ENCODE measurements around the gene YARS1. TPM values are rescaled to one million over a fixed set of nuclear protein-coding genes. Genes with fewer than 3 reads are reported as not detected.

Gene YARS1
- polyA plus RNA-seq (2011; rRNA removed) (103 and 105 TPM in 2 replicates), polyA plus RNA-seq (2017; fragmentation: RNase III; extraction: RNeasy Plus Mini Kit Qiagen cat#74134 plus additional on column Dnase treatment) (83.2 to 103 TPM (median 92.5 TPM) in 3 replicates), polyA minus RNA-seq (2011; rRNA and poly(A)+ RNA removed) (82.0 and 94.1 TPM in 2 replicates)
- 52.7 and 55.7 TPM in 2 replicates for polyA plus RNA-seq (2012; cell fraction: cytosol; rRNA removed)
- polyA plus RNA-seq (2012; cell fraction: nucleus; rRNA removed) = 51.1 and 64.7 TPM in 2 replicates

DNA sequence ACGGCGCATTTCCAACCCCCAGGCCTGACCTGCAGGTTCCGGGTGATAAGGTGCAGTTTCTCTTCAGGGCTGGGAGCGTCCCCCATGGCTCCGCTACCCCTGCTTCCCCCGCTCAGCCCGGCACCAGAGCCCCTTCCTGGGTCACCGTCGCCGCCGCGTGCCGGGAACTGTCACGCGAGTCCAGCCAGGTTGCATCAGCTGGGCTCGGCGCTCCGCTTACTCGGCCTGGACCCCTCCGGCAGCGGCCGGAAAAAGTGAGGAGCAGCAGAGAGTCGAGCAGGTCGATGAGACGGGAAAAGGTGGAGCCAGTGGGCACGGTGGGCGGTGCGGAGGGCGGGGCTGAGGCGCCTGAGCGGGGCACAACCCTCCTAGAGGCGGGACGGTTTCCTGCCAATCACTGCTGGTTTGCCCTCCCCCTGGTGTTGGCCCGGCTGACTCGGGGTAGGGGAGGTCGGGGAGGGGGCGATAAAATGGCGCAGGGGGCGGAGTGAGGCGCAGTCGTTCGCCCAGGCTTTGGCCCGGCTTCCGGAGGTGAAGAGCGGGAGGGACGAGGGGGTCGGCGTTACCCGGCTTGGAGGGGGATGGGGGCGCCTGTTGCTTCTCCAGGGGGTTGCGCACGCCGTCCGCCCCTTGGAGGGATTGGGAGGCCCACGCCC lies at the start of gene YARS1, which contains the start of gene S100PBP:
YARS1 (minus strand) TSS at position 200 of the 656 bp plus-strand sequence; CDS start at position 86, 114 bp downstream.
S100PBP (plus strand) TSS at position 495 of the 656 bp plus-strand sequence. CDS start 8,447 bp downstream, outside the sequence.
- Histone ChIP-seq H3K9me3 (no peaks in the 10 kb centered on the region), H3K4me2 (peak within 1 kb of the TSS; percentile 90), H3K4me1 (peaks cover 29% of the 10 kb centered on the region), H3K4me3 (peak within 1 kb of the TSS; percentile 70), H3K27ac (peak within 1 kb of the TSS; percentile 99 to 100)
- no peak for FAIRE-seq
- ATAC-seq = peak; percentile 94 to 95
- DNase-seq (ENCODE audit: low read depth in 1 of 2, low spot score in 1 of 2) = peak; percentile 88 to 96
- WGBS (ENCODE audit: missing lambda C conversion rate) = 1% methylated on average over 12 of the region's 55 CpGs
- POLR2A ChIA-PET = interaction anchor here (0.6 kb wide), 1 partner anchor 39 kb away, joined by 3 read pairs; no protein-coding TSS in a partner anchor
- CTCF ChIA-PET = interaction anchor here (0.6 kb wide), 1 partner anchor 336 kb away, joined by 3 read pairs; no protein-coding TSS in a partner anchor
- TF ChIP-seq MAZ (IDR thresholded peaks at IDR 0.05; ENCODE audit: borderline replicate concordance, low read depth, low read length) (peak; percentile 40; the same call in 1 of the 2 replicates), MAFK (IDR thresholded peaks at IDR 0.05; ENCODE audit: partially characterized antibody) (no peak), RARB (CRISPR knock-in tag; IDR thresholded peaks at IDR 0.05) (no peak), HOXA7 (CRISPR knock-in tag; IDR thresholded peaks at IDR 0.05) (no peak), KDM5A (IDR thresholded peaks at IDR 0.05) (no peak), ZC3H11A (IDR thresholded peaks at IDR 0.05) (no peak), EHMT2 (IDR thresholded peaks at IDR 0.05; ENCODE audit: low read depth) (no peak), NFE2L2 (conservative IDR thresholded peaks at IDR 0.05; ENCODE audit: low read length) (no peak), TFCP2L1 (CRISPR knock-in tag; IDR thresholded peaks at IDR 0.05) (no peak), CHD4 (IDR thresholded peaks at IDR 0.05; ENCODE audit: borderline replicate concordance) (no peak), GATA3 (IDR thresholded peaks at IDR 0.05; ENCODE audit: borderline replicate concordance) (peak; percentile 55; the same call in 1 of the 2 replicates), ZNF302 (CRISPR knock-in tag; IDR thresholded peaks at IDR 0.05) (no peak), FOSB (CRISPR knock-in tag; IDR thresholded peaks at IDR 0.05) (no peak), MYC (IDR thresholded peaks at IDR 0.05; ENCODE audit: borderline replicate concordance, low read length) (peak; percentile 94), RCOR1 (IDR thresholded peaks at IDR 0.05; ENCODE audit: low read depth, low read length) (no peak), BHLHE40 (IDR thresholded peaks at IDR 0.05; ENCODE audit: low read depth, low read length) (peak; percentile 94), MAX (IDR thresholded peaks at IDR 0.05) (peak; percentile 99), EHF (CRISPR knock-in tag; IDR thresholded peaks at IDR 0.05) (no peak), PHF8 (IDR thresholded peaks at IDR 0.05; ENCODE audit: borderline replicate concordance, low read depth) (no peak), CBX8 (IDR thresholded peaks at IDR 0.05) (no peak), HDAC2 (IDR thresholded peaks at IDR 0.05) (no peak), ZFP36 (IDR thresholded peaks at IDR 0.05; ENCODE audit: borderline replicate concordance, partially characterized antibody) (no peak), POLR2A (IDR thresholded peaks at IDR 0.05; ENCODE audit: low read length) (peak; percentile 40), ZSCAN20 (CRISPR knock-in tag; IDR thresholded peaks at IDR 0.05) (no peak), RFX5 (IDR thresholded peaks at IDR 0.05) (no peak), FOSL2 (IDR thresholded peaks at IDR 0.05) (no peak), FOSL2 (CRISPR knock-in tag; IDR thresholded peaks at IDR 0.05) (peak; percentile 56), FOXS1 (CRISPR knock-in tag; IDR thresholded peaks at IDR 0.05) (no peak), REST (IDR thresholded peaks at IDR 0.05) (no peak), POLR2AphosphoS2 (conservative IDR thresholded peaks at IDR 0.05; ENCODE audit: low read length) (no peak), HEYL (CRISPR knock-in tag; IDR thresholded peaks at IDR 0.05) (no peak), ESRRA (IDR thresholded peaks at IDR 0.05; ENCODE audit: borderline replicate concordance, low read length) (no peak), CEBPB (IDR thresholded peaks at IDR 0.05) (peak; percentile 33 to 92; a peak in 3 of 4 replicates), E2F6 (IDR thresholded peaks at IDR 0.05; ENCODE audit: borderline replicate concordance, low read depth) (peak; percentile 62; the same call in 1 of the 2 replicates)
- TF ChIP-seq, protein P1, sequence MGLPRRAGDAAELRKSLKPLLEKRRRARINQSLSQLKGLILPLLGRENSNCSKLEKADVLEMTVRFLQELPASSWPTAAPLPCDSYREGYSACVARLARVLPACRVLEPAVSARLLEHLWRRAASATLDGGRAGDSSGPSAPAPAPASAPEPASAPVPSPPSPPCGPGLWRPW (IDR thresholded peaks at IDR 0.05) = no peak
- TF ChIP-seq, protein P2, sequence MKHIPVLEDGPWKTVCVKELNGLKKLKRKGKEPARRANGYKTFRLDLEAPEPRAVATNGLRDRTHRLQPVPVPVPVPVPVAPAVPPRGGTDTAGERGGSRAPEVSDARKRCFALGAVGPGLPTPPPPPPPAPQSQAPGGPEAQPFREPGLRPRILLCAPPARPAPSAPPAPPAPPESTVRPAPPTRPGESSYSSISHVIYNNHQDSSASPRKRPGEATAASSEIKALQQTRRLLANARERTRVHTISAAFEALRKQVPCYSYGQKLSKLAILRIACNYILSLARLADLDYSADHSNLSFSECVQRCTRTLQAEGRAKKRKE (CRISPR knock-in tag; IDR thresholded peaks at IDR 0.05; ENCODE audit: low read depth) = no peak
- TF ChIP-seq, protein P3, sequence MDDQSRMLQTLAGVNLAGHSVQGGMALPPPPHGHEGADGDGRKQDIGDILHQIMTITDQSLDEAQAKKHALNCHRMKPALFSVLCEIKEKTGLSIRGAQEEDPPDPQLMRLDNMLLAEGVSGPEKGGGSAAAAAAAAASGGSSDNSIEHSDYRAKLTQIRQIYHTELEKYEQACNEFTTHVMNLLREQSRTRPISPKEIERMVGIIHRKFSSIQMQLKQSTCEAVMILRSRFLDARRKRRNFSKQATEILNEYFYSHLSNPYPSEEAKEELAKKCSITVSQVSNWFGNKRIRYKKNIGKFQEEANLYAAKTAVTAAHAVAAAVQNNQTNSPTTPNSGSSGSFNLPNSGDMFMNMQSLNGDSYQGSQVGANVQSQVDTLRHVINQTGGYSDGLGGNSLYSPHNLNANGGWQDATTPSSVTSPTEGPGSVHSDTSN (IDR thresholded peaks at IDR 0.05) = peak; percentile 77; the same call in 1 of the 2 replicates

All from A549 (cell line).